Mucosa of rectum (tissue), 2 donors: Measurements from ENCODE around the gene PROCA1.

Experiments used
- H3K27ac ChIP-seq, 2 donors: one replicate each; pipeline ENCODE4 v1.7.0; 2013; ENCODE audit warnings: inconsistent platforms in 2 of 2, low read depth in 2 of 2, low read length in 2 of 2
- H3K27me3 ChIP-seq, 2 donors: one replicate each; pipeline ENCODE4 v1.7.0; 2013; ENCODE audit warnings: low read length in 2 of 2; ENCODE audit not compliant: control insufficient read depth in 2 of 2, insufficient read depth in 2 of 2
- H3K36me3 ChIP-seq, 2 donors: one replicate each; pipeline ENCODE4 v1.7.0; 2013; ENCODE audit warnings: low read length in 2 of 2; ENCODE audit not compliant: control insufficient read depth in 2 of 2, insufficient read depth in 2 of 2
- H3K4me1 ChIP-seq, 2 donors: one replicate each; pipeline ENCODE4 v1.7.0; 2013; ENCODE audit warnings: low read length in 2 of 2, mild to moderate bottlenecking in 1 of 2; ENCODE audit not compliant: control insufficient read depth in 2 of 2, insufficient read depth in 2 of 2
- H3K4me3 ChIP-seq, 2 donors: one replicate each; pipeline ENCODE4 v1.7.0; 2013; ENCODE audit warnings: low read length in 2 of 2
- H3K9ac ChIP-seq, 2 donors: one replicate each; pipeline ENCODE4 v1.7.0; 2013; ENCODE audit warnings: low read length in 2 of 2, low read depth in 1 of 2, mild to moderate bottlenecking in 1 of 2
- H3K9me3 ChIP-seq, 2 donors: one replicate each; pipeline ENCODE4 v1.7.0; 2013; ENCODE audit warnings: low read length in 2 of 2; ENCODE audit not compliant: control insufficient read depth in 2 of 2
- donor health status: healthy.
- donor health status: Normal muscosa, but diverticular disease.

Gene PROCA1

DNA sequence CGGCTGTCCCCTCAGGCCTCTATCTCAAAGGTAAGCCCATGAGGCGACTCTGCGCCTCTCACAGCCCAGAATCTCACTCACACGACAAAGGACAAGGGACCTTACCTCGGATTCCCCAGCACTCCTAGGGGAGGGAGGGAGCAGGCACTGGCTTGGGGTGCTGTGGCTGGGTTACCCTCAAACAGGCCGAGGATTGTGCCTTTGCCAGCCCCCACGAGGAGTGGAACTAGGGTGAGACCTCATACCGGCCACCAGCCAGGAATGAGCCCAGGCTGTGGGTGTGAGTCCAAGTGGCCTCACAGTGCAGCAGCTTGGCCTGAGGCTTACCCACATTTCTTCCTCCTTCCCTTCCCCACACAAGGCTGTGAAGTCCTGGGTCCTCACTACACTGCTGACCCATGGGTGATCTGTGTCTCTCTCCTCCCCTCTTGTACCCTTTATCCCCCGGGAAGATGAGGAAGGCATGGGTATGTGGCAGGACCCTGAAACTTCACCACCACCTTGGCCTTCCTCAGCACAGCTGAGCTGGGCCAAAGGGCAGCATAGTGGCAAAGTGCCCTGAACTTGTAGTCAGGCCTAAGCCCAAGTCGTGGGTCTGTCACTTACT, 5.9 kb downstream of the PROCA1 start:
- Histone ChIP-seq H3K4me3 (no peak overlapping the region), H3K9me3 (no peaks in the 10 kb centered on the region), H3K36me3 (peaks cover 25 to 37% of the 10 kb centered on the region in 2 donors), H3K9ac (no peak overlapping the region), H3K4me1 (peaks cover 9 to 12% of the 10 kb centered on the region in 2 donors), H3K27me3 (no peaks in the 10 kb centered on the region), H3K27ac (no peak overlapping the region)

DNA sequence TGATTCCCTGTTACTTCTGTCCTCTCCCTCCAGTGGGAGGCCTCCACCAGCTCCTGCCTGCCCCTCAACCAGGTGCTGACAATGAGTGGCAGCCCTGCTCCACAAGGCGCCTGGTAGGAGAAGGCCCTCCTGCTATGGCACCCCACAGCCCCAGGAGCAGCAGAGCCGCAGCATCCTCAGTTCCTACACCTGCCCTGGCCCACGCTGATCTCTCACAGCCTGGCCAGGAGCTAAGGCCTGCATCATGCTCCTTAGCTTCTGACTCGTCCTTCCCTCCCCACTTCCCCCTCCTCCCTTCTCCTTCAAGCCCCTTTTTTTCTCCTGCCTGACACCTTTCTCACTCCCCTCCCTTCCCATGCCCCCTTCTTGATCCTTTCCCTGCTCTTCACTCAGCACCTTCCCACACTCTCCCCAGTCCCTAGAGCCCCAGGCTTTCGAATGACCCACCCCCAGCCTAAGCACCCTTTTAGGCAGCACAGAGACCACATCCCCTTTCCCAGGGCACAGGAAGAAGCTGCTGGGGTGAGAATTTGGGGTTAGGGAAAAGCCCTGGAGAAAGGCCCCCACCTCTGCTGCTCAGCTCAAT, 6.5 kb downstream of the PROCA1 start:
- Histone ChIP-seq H3K4me1 (peaks cover 5 to 8% of the 10 kb centered on the region in 2 donors), H3K36me3 (peaks cover 32 to 43% of the 10 kb centered on the region in 2 donors), H3K9ac (no peak overlapping the region), H3K27ac (no peak overlapping the region), H3K4me3 (no peak overlapping the region), H3K27me3 (no peaks in the 10 kb centered on the region), H3K9me3 (no peaks in the 10 kb centered on the region)

DNA sequence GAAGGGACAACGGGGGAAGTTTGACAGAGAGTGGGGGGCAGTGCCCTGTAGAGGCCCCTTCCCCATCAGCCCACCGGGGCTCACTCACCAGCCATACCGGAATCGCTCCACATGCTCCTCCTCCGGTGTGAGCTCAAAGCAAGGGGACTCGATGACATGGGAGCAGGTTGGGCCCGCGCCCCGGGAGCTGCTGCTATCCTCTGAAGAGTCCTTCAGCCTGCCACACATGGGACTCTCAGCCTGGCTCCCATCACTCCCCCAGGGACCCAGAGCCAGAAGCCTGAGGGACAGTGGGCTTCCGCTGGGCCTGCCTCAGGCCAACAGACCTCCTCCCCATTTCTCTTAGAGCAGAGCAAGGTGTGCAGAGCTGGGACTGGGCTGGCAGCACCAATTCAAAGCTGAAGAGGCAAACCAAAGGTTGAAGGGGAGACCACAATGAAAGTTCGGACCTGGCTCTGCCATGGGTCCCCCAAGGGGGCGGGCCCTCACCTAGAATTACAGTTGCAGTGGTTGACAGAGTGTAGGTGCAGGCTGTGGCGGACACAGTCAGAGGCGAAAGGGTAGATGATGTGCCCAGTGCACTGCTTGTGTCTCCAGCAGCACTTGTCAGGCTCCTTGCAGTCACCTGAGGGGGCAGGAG, 7.3 kb downstream of the PROCA1 start:
- no peak overlapping the region for H3K27ac ChIP-seq
- no peaks in the 10 kb centered on the region for H3K27me3 ChIP-seq
- H3K9me3 ChIP-seq, result no peaks in the 10 kb centered on the region
- peaks cover 40 to 52% of the 10 kb centered on the region in 2 donors for H3K36me3 ChIP-seq
- H3K4me1 ChIP-seq, result peaks cover 1 to 4% of the 10 kb centered on the region in 2 donors
- no peak overlapping the region for H3K4me3 ChIP-seq
- no peak overlapping the region for H3K9ac ChIP-seq

DNA sequence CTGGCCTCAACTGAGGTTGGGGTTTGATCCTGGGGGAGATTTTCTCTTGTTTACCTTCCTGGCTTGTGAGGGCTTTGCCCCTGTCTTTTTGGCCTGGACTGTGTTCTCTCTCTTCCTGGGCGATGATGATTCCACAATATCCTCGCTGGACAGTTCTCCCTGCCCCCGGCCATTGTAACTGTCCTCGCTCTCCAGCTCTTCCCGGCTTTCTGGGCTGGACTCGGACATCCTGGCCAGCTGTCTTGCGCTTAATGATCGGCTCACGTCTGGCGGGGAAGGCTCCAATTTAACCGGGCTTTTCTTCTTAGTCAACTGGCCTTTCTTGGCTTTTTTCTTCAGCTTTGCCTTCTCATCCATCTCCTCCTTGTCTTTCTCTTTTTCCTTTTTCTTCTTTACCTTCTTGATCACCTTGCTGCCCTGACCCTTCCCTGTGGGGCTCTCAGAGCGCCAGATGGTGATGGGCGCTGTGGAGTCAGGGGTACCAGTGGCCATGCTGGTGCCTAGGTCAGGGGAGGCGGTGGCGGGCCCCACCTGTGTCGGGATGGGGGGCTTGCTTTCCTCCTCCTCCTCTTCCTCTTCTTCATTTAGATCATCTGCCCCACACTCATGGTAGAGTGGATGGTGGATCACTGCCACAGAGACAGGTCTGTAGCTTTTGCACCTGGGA, 8.0 kb downstream of the PROCA1 start:
- Histone ChIP-seq H3K27ac (no peak overlapping the region), H3K9me3 (no peaks in the 10 kb centered on the region), H3K4me1 (peaks cover 6 to 8% of the 10 kb centered on the region in 2 donors), H3K4me3 (no peak overlapping the region), H3K27me3 (no peaks in the 10 kb centered on the region), H3K9ac (no peak overlapping the region), H3K36me3 (peaks cover 46 to 58% of the 10 kb centered on the region in 2 donors)

DNA sequence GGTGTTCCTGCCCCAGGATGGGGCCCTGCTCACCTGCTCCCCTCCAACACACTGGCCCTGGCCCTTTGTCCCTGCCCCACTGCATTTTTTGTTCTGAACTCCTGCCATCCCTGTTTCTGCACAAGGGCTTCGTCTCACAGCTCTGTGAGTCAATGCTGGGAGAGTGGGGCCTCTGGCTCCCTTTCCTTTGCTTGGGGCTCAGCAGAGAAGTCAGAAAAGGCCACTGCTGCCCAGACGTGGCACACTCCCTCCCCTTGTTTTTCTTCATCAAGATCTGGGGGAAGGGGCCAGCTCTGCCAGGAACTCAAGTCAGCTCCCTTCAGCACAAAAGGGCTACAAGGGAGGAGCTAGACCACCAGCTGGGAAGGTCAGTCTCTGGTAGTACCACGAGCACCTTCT, 8.9 kb downstream of the PROCA1 start:
- Histone ChIP-seq H3K4me3 (no peak overlapping the region), H3K27ac (no peak overlapping the region), H3K27me3 (no peaks in the 10 kb centered on the region), H3K9me3 (no peaks in the 10 kb centered on the region), H3K9ac (no peak overlapping the region), H3K4me1 (peaks cover 13 to 15% of the 10 kb centered on the region in 2 donors), H3K36me3 (peaks cover 55 to 67% of the 10 kb centered on the region in 2 donors)

DNA sequence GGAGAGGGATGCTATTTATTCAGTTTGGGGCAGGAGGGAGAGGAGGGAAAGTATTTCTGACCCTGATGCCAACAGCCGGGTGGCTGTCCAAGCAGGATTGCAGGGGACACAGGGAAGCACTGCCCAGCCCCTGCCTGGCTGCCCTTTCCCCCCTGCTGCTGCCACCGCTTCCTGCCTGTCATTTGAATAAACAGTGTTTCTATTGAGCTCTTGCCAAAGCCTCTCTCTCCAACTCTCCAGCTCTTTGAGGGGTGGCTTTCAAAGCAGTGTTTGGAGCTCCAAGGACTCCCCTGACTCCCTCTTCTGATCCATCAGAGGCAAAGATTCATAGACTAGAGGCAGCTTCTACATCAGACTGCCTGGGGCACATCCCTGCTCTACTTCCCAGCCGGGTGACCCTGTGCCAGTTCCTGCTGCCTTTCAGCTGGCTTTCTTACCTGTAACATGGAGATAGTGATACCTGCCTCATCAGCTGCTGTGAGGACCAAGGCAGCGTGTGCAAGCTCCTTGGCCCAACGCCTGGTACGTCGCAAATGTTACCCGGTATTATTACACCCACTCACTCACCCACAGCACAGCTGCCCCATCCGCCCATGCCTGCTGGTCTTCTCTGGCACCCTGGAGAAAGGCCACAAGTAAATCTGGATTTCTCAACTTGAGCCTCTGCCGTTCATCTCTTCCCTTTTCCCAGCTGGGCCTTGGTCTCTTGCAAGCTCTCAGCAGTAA, 9.5 kb downstream of the PROCA1 start:
- no peaks in the 10 kb centered on the region for H3K27me3 ChIP-seq
- peaks cover 18 to 20% of the 10 kb centered on the region in 2 donors for H3K4me1 ChIP-seq
- H3K9ac ChIP-seq, result no peak overlapping the region
- H3K4me3 ChIP-seq, result no peak overlapping the region
- H3K36me3 ChIP-seq, result peaks cover 60 to 73% of the 10 kb centered on the region in 2 donors
- no peak overlapping the region for H3K27ac ChIP-seq
- H3K9me3 ChIP-seq, result no peaks in the 10 kb centered on the region

DNA sequence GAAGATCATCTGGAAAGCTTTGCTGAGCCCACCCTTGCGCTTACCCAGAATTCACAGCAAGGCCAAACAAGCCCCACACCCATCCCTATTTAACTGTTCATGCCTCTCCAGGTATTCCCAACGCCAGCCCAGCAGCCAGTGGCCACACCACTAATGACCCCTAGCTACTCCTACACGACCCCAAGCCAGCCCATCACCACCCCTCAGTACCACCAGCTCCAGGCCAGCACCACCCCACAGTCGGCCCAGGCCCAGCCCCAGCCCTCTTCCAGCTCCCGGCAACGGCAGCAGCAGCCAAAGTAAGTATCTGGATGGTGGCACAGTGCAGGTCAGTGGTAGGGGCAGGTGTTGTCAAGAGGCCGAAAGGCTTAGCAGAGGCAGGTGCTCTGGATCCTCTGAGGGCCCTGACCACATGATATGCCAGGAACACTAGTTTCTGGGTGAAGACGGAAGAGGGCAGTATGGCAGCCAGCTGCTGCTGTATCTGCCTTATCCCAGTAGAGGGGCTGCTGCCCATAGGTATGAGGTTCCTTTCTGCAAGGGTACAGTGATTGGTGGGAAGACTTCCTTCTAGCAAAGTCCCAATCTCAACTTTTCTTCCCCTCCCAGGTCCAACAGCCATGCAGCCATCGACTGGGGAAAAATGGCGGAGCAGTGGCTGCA, 10.7 kb downstream of the PROCA1 start:
- Histone ChIP-seq H3K9ac (no peak overlapping the region), H3K36me3 (peaks cover 69 to 82% of the 10 kb centered on the region in 2 donors)

DNA sequence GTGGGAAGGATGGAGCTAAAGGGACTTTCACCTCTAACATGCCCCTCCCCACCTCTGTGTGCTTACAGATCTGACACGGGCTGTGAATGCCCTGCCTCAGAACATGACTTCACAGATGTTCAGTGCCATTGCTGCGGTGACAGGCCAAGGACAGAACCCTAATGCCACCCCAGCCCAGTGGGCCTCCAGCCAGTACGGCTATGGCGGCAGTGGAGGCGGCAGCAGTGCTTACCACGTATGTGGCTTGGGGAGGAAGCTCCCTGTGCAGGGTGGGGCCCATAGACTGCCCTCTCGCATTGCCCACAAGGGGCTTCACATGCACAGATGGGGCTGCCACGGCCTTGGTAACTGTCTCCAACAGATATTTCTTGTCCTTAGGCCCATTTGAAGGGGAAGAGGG, 11.4 kb downstream of the PROCA1 start:
- H3K27ac ChIP-seq, result no peak overlapping the region
- peaks cover 19 to 20% of the 10 kb centered on the region in 2 donors for H3K4me1 ChIP-seq
- H3K9ac ChIP-seq, result no peak overlapping the region
- H3K27me3 ChIP-seq, result no peaks in the 10 kb centered on the region
- peaks cover 76 to 87% of the 10 kb centered on the region in 2 donors for H3K36me3 ChIP-seq
- no peak overlapping the region for H3K4me3 ChIP-seq
- no peaks in the 10 kb centered on the region for H3K9me3 ChIP-seq

More for the DNA sequence above, 10.7 kb downstream of the PROCA1 start:
- H3K4me1 ChIP-seq, result peaks cover 19 to 20% of the 10 kb centered on the region in 2 donors
- H3K27me3 ChIP-seq, result no peaks in the 10 kb centered on the region
- no peaks in the 10 kb centered on the region for H3K9me3 ChIP-seq
- H3K27ac ChIP-seq, result no peak overlapping the region
- H3K4me3 ChIP-seq, result no peak overlapping the region

DNA sequence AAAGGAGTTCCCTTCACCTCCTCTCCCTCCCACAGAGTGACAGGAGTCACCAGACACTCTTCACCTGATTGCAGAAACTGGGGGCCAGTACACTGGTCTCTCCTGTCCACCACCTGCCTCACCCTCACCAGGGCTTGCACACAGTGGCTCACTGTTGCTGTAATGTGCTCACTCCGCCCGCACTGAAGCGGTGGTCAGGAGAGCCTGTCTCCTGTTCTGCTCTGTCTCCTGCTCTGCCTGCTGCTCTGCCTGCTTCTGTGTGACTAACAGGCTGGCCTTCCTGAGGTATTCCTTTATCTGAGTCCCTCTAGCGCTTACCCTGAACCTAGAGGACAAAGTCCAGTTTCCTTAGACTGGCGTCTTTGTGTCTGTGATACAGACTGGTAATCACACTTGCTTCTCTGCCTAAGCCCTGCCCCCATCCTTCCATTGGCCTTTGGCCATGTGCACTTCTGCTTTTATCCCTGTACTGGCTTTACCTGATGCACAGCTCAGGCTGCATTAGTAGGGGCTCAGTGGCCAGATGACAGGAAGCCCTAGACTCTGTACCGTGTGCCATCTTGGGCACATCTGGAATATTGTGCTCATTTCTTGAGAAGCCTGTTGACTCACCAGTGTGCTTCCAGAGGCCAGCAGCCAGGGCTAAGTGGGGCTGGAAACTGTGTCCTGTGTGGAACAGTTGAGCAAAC, 13.3 kb downstream of the PROCA1 start:
- no peaks in the 10 kb centered on the region for H3K27me3 ChIP-seq
- peaks cover 19 to 20% of the 10 kb centered on the region in 2 donors for H3K4me1 ChIP-seq
- no peaks in the 10 kb centered on the region for H3K9me3 ChIP-seq
- H3K27ac ChIP-seq, result peak overlapping the region; percentile 64 to 82
- H3K9ac ChIP-seq, result peak overlapping the region in 1 of 2 donors; percentile 38
- peaks cover 89 to 94% of the 10 kb centered on the region in 2 donors for H3K36me3 ChIP-seq
- peak overlapping the region in 1 of 2 donors; percentile 31 for H3K4me3 ChIP-seq
